ENCODE measurements around the gene MGLL. TPM values are rescaled to one million over a fixed set of nuclear protein-coding genes. Genes with fewer than 3 reads are reported as not detected.

The MGLL gene
- total and polyA plus RNA-seq, 9 of the 15 experiments (the other 6 are each of a cell fraction or from before 2014, with no cell fraction given): 0.12 to 0.32 (median 0.18) TPM; not detected in 6

DNA sequence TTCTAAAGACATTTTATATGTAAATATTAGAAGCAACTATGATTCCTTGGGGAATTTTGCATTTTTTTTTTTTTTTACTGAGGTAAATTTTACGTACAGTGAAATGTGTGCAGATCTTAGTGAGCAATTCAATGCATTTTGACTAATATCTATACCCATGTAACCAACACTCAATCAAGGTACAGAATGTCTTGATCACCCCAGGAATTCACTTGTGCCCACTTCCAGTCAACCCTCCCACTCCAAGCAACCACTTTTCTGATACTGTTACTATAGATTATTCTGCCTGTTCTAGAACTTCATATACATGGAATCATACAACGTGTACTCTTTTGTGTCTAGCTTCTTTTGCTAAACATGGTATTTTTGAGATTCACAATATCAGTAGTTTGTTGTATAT is 45.1 kb upstream of the MGLL start (continued):
- TF ChIP-seq MYBL2 (IDR thresholded peaks at IDR 0.05; ENCODE audit: low read depth) (no peak), MYBL2 (CRISPR knock-in tag; IDR thresholded peaks at IDR 0.05; ENCODE audit: borderline replicate concordance) (no peak), TFAM (CRISPR knock-in tag; conservative IDR thresholded peaks at IDR 0.05) (no peak), HMG20A (CRISPR knock-in tag; conservative IDR thresholded peaks at IDR 0.05) (no peak), FIP1L1 (IDR thresholded peaks at IDR 0.05; ENCODE audit: low read depth, low read length, poor library complexity, severe bottlenecking) (no peak), NR3C1 (CRISPR knock-in tag; IDR thresholded peaks at IDR 0.05) (no peak), CC2D1A (IDR thresholded peaks at IDR 0.05) (no peak), MCM7 (IDR thresholded peaks at IDR 0.05) (no peak), MAFF (IDR thresholded peaks at IDR 0.05; ENCODE audit: low read length) (no peak)

GRCh38 chr3:127865941-127866340 is 43.6 kb upstream of the MGLL start:
- H3K4me1 ChIP-seq (replicated peaks in 1 of 2; ENCODE audit: control insufficient read depth in 2 of 2, insufficient read depth in 2 of 2, low read length in 2 of 2): no peaks in the 10 kb centered on the region
- H3K4me3 ChIP-seq: no peak overlapping the region
- no peaks in the 10 kb centered on the region for H4K20me1 ChIP-seq (replicated peaks; ENCODE audit: control insufficient read depth, insufficient read depth, low read length)
- in situ Hi-C loops (cut with MboI) (no loop called here), intact Hi-C loops (cut with micrococcal nuclease) (no loop called here)
- 0% methylated on average over 4 of the region's 4 CpGs for WGBS (ENCODE audit: insufficient coverage, low coverage, missing lambda C conversion rate)
- no peak for TF ChIP-seq ZFP91 (CRISPR knock-in tag; IDR thresholded peaks at IDR 0.05)
- no peak for TF ChIP-seq DIDO1 (tag; IDR thresholded peaks at IDR 0.05; ENCODE audit: low read depth)
- no peak for TF ChIP-seq ZNF212 (CRISPR knock-in tag; IDR thresholded peaks at IDR 0.05)
- TF ChIP-seq, protein P1, sequence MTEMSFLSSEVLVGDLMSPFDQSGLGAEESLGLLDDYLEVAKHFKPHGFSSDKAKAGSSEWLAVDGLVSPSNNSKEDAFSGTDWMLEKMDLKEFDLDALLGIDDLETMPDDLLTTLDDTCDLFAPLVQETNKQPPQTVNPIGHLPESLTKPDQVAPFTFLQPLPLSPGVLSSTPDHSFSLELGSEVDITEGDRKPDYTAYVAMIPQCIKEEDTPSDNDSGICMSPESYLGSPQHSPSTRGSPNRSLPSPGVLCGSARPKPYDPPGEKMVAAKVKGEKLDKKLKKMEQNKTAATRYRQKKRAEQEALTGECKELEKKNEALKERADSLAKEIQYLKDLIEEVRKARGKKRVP (CRISPR knock-in tag; IDR thresholded peaks at IDR 0.05): no peak
- TF ChIP-seq JUN (IDR thresholded peaks at IDR 0.05; ENCODE audit: borderline replicate concordance, low read depth, low read length): no peak
- no peak for TF ChIP-seq JUN (CRISPR knock-in tag; IDR thresholded peaks at IDR 0.05; ENCODE audit: borderline replicate concordance)
- TF ChIP-seq, protein P2, sequence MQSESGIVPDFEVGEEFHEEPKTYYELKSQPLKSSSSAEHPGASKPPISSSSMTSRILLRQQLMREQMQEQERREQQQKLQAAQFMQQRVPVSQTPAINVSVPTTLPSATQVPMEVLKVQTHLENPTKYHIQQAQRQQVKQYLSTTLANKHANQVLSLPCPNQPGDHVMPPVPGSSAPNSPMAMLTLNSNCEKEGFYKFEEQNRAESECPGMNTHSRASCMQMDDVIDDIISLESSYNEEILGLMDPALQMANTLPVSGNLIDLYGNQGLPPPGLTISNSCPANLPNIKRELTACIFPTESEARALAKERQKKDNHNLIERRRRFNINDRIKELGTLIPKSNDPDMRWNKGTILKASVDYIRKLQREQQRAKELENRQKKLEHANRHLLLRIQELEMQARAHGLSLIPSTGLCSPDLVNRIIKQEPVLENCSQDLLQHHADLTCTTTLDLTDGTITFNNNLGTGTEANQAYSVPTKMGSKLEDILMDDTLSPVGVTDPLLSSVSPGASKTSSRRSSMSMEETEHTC (IDR thresholded peaks at IDR 0.05): no peak
- TF ChIP-seq CREBBP (IDR thresholded peaks at IDR 0.05; ENCODE audit: low read depth, low read length): no peak
- no peak for TF ChIP-seq HCFC1 (IDR thresholded peaks at IDR 0.05; ENCODE audit: low read depth, low read length)
- H3K4me2 ChIP-seq (ENCODE audit: insufficient read depth, low read length): no peak overlapping the region
- BruUV-seq (replicated peaks): no TSS peak
- peaks cover under 1 to 4% of the 10 kb centered on the region in 2 experiments; a peak in 3 of 5 replicates for H3K27me3 ChIP-seq (ENCODE audit: control insufficient read depth in 2 of 2, insufficient read depth in 2 of 2, low read length in 2 of 2)
- no peaks in the 10 kb centered on the region for H3K79me2 ChIP-seq (ENCODE audit: control insufficient read depth, insufficient read depth, low read length)
- CTCF ChIA-PET (ENCODE audit: low intra/inter-chr PET ratio): no interaction called here
- no peak overlapping the region for H3K9ac ChIP-seq (ENCODE audit: insufficient read depth in 1 of 2, low read depth in 2 of 2, low read length in 2 of 2)
- H2AFZ ChIP-seq (ENCODE audit: low read depth, low read length): no peak overlapping the region
- no peaks in the 10 kb centered on the region for H3K9me3 ChIP-seq (replicated peaks; ENCODE audit: control insufficient read depth, insufficient read depth, low read depth, low read length)
- no peaks in the 10 kb centered on the region for H3K36me3 ChIP-seq (ENCODE audit: control insufficient read depth, insufficient read depth, low read length)
- POLR2A ChIA-PET: interaction anchor here (0.6 kb wide), 1 partner anchor 136 kb away, joined by 4 read pairs; no protein-coding TSS in a partner anchor
- H3K9me1 ChIP-seq (ENCODE audit: control insufficient read depth, insufficient read depth, low read length): no peaks in the 10 kb centered on the region
- H3K27ac ChIP-seq (ENCODE audit: extremely low read depth, low read depth, low read length): no peak overlapping the region
- no peak for DNase-seq (ENCODE audit: extremely low read depth in 1 of 4, low spot score in 3 of 4)
- FAIRE-seq: no peak
- ATAC-seq: no peak
